Measurements from ENCODE around the gene KIAA1549. TPM values are rescaled to one million over a fixed set of nuclear protein-coding genes. Genes with fewer than 3 reads are reported as not detected.

KIAA1549 gene
- total and polyA plus RNA-seq, 9 of the 15 experiments (the other 6 are each of a cell fraction or from before 2014, with no cell fraction given), result 0.01 to 0.29 (median 0.07) TPM

DNA sequence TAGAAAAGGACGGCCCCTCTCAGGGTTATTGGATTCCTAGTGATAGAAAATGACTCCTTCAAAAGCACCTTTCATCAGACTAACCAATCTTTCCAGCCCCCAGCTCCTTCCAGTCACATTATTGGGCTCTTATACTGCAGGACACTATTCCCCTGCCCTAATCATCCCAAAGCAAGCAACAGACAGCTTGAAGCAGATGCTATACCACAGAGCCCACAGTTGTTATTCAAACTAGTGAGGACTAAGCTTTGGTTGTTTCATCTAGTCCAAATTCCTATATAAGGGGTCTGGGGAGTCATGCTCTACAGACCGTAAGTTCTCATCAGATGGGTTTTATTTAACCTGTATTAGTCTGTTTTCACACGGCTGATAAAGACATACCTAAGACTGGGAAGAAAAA is 30.2 kb upstream of the KIAA1549 start:
- H3K27ac ChIP-seq (ENCODE audit: extremely low read depth, low read depth, low read length), result no peak overlapping the region
- H3K79me2 ChIP-seq (ENCODE audit: control insufficient read depth, insufficient read depth, low read length), result no peaks in the 10 kb centered on the region
- ATAC-seq (no peak), FAIRE-seq (no peak), DNase-seq (ENCODE audit: extremely low read depth in 1 of 4, low spot score in 3 of 4) (no peak)
- H2AFZ ChIP-seq (ENCODE audit: low read depth, low read length), result no peak overlapping the region
- CTCF ChIA-PET (ENCODE audit: low intra/inter-chr PET ratio), result no interaction called here
- peaks cover 31 to 32% of the 10 kb centered on the region in 2 experiments for H3K27me3 ChIP-seq (ENCODE audit: control insufficient read depth in 2 of 2, insufficient read depth in 2 of 2, low read length in 2 of 2)
- intact Hi-C loops (cut with micrococcal nuclease), result loop anchor here (10.0 kb wide), 1 partner anchor 127 kb away; no protein-coding TSS in a partner anchor
- TF ChIP-seq ZNF766 (CRISPR knock-in tag; conservative IDR thresholded peaks at IDR 0.05) (peak; percentile 47; the same call in 1 of the 2 replicates), ELF4 (CRISPR knock-in tag; IDR thresholded peaks at IDR 0.05) (no peak)
- no peaks in the 10 kb centered on the region for H3K4me1 ChIP-seq (replicated peaks in 1 of 2; ENCODE audit: control insufficient read depth in 2 of 2, insufficient read depth in 2 of 2, low read length in 2 of 2)
- H3K9ac ChIP-seq (ENCODE audit: insufficient read depth in 1 of 2, low read depth in 2 of 2, low read length in 2 of 2), result no peak overlapping the region
- H3K9me1 ChIP-seq (ENCODE audit: control insufficient read depth, insufficient read depth, low read length), result no peaks in the 10 kb centered on the region
- H3K4me3 ChIP-seq, result no peak overlapping the region
- H3K36me3 ChIP-seq (ENCODE audit: control insufficient read depth, insufficient read depth, low read length), result no peaks in the 10 kb centered on the region
- no TSS peak for BruUV-seq (replicated peaks)
- no peaks in the 10 kb centered on the region for H4K20me1 ChIP-seq (replicated peaks; ENCODE audit: control insufficient read depth, insufficient read depth, low read length)
- 0 out of 2 replicates have a peak, but pooled peaks cover 4% of the 10 kb centered on the region for H3K9me3 ChIP-seq (replicated peaks; ENCODE audit: control insufficient read depth, insufficient read depth, low read depth, low read length)
- 4% methylated on average over 3 of the region's 3 CpGs for WGBS (ENCODE audit: insufficient coverage, low coverage, missing lambda C conversion rate)
- H3K4me2 ChIP-seq (ENCODE audit: insufficient read depth, low read length), result no peak overlapping the region
- POLR2A ChIA-PET, result interaction anchor here (0.5 kb wide), 2 partner anchors 226 to 356 kb away, joined by 3 to 4 read pairs; no protein-coding TSS in a partner anchor
- in situ Hi-C loops (cut with MboI), result no loop called here

GRCh38 chr7:139004321-139005090 is 23.3 kb upstream of the KIAA1549 start:
- ATAC-seq (no peak), FAIRE-seq (no peak), DNase-seq (ENCODE audit: extremely low read depth in 1 of 4, low spot score in 3 of 4) (no peak)
- POLR2A ChIA-PET, result interaction anchor here (1.2 kb wide), 1 partner anchor 11 kb away, joined by 3 read pairs; no protein-coding TSS in a partner anchor
- no TSS peak for BruUV-seq (replicated peaks)
- Histone ChIP-seq H3K9me3 (replicated peaks; ENCODE audit: control insufficient read depth, insufficient read depth, low read depth, low read length) (0 out of 2 replicates have a peak, but pooled peaks cover 3% of the 10 kb centered on the region), H3K36me3 (ENCODE audit: control insufficient read depth, insufficient read depth, low read length) (no peaks in the 10 kb centered on the region), H3K9ac (ENCODE audit: insufficient read depth in 1 of 2, low read depth in 2 of 2, low read length in 2 of 2) (no peak overlapping the region), H4K20me1 (replicated peaks; ENCODE audit: control insufficient read depth, insufficient read depth, low read length) (no peaks in the 10 kb centered on the region), H3K4me3 (no peak overlapping the region), H3K9me1 (ENCODE audit: control insufficient read depth, insufficient read depth, low read length) (no peaks in the 10 kb centered on the region), H3K27ac (ENCODE audit: extremely low read depth, low read depth, low read length) (no peak overlapping the region), H3K79me2 (ENCODE audit: control insufficient read depth, insufficient read depth, low read length) (no peaks in the 10 kb centered on the region), H3K27me3 (ENCODE audit: control insufficient read depth in 2 of 2, insufficient read depth in 2 of 2, low read length in 2 of 2) (peaks cover 0 to under 1% of the 10 kb centered on the region in 2 experiments; a peak in 3 of 5 replicates), H2AFZ (ENCODE audit: low read depth, low read length) (no peak overlapping the region), H3K4me1 (replicated peaks in 1 of 2; ENCODE audit: control insufficient read depth in 2 of 2, insufficient read depth in 2 of 2, low read length in 2 of 2) (no peaks in the 10 kb centered on the region), H3K4me2 (ENCODE audit: insufficient read depth, low read length) (no peak overlapping the region)
- in situ Hi-C loops (cut with MboI) (no loop called here), intact Hi-C loops (cut with micrococcal nuclease) (no loop called here)
- CTCF ChIA-PET (ENCODE audit: low intra/inter-chr PET ratio), result no interaction called here
- TF ChIP-seq ZNF3 (CRISPR knock-in tag; IDR thresholded peaks at IDR 0.05) (no peak), CBX3 (IDR thresholded peaks at IDR 0.05; ENCODE audit: borderline replicate concordance in 1 of 2, low read length in 2 of 2) (peak in 1 of 2 experiments; percentile 75; a peak in 2 of 3 replicates), THRAP3 (IDR thresholded peaks at IDR 0.05; ENCODE audit: borderline replicate concordance) (no peak), ZNF277 (CRISPR knock-in tag; IDR thresholded peaks at IDR 0.05; ENCODE audit: borderline replicate concordance) (no peak), TGIF2 (CRISPR knock-in tag; IDR thresholded peaks at IDR 0.05) (no peak), TRIM24 (IDR thresholded peaks at IDR 0.05) (peak in 1 of 2 experiments; percentile 41; a peak in 1 of 4 replicates)
